Measurements from ENCODE around the gene BCL6. TPM values are rescaled to one million over a fixed set of nuclear protein-coding genes. Genes with fewer than 3 reads are reported as not detected.

The BCL6 gene
- total RNA-seq, 1 experiment from 2014 or later = 10.2 TPM

DNA sequence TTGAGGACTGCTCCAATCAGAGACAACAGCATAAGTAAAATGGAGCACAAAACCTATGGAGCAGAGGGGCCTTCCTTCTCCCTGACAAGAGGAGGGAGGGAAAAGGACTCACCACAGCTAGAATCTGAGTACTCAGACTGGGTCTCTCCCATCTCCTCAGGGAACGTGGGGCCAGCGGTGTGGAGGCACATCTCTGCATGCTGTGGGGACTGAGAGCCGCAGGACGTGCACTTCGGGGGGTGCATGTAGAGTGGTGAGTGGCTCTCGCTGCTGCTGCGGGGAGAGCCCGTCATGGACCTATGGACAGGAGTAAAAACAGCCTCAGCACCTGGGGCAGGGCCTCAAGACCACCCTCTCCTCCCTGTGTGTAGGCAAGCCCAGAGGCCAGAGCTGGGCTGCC is 17.0 kb downstream of the BCL6 start:
- no peak for ATAC-seq
- CTCF ChIA-PET = interaction anchor here (1.1 to 1.2 kb wide), 2 partner anchors 11 to 12 kb away, joined by 3 to 4 read pairs; no protein-coding TSS in a partner anchor

DNA sequence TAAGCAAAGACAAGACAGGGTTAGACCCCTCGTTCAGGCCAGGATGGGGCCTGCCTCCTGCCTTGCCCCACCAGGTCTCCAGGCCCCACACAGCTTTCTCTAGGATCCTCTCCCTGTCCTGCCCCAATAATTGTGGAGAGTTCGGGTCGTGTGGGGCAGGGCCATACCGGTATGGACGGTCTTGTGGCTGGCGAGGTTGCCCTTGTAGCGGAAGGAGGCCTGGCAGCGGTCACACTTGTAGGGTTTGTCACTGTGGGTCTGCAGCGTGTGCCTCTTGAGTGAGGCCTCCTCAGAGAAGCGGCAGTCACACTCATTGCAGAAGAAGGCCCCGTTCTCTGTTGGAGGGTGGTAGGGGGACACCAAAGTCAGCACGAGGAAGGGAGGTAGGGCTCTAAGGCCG is 18.7 kb downstream of the BCL6 start:
- no peaks in the 10 kb centered on the region for H3K9me3 Mint-ChIP-seq
- H3K36me3 Mint-ChIP-seq = peaks cover 87% of the 10 kb centered on the region
- TF ChIP-seq EMX1 (CRISPR knock-in tag; IDR thresholded peaks at IDR 0.05) (no peak), E2F1 (CRISPR knock-in tag; IDR thresholded peaks at IDR 0.05) (no peak), GABPB1 (CRISPR knock-in tag; IDR thresholded peaks at IDR 0.05) (no peak), TP53 (CRISPR knock-in tag; IDR thresholded peaks at IDR 0.05) (no peak)
- ATAC-seq (no peak), DNase-seq (ENCODE audit: low spot score) (no peak)
- H3K27me3 Mint-ChIP-seq (ENCODE audit: low read depth) = no peaks in the 10 kb centered on the region
- POLR2A ChIA-PET = interaction anchor here (1.2 kb wide), 1 partner anchor 11 kb away, joined by 6 read pairs; no protein-coding TSS in a partner anchor
- no peak overlapping the region for H3K27ac Mint-ChIP-seq
- CTCF ChIA-PET = interaction anchor here (1.2 kb wide), 1 partner anchor 561 kb away, joined by 3 read pairs; no protein-coding TSS in a partner anchor
- H3K4me1 Mint-ChIP-seq = peaks cover 12% of the 10 kb centered on the region
- no peak overlapping the region for H3K4me3 Mint-ChIP-seq

More for the DNA sequence above, 17.0 kb downstream of the BCL6 start:
- H3K4me3 Mint-ChIP-seq = no peak overlapping the region
- H3K27me3 Mint-ChIP-seq (ENCODE audit: low read depth) = no peaks in the 10 kb centered on the region
- POLR2A ChIA-PET = no interaction called here
- no peak for DNase-seq (ENCODE audit: low spot score)
- H3K27ac Mint-ChIP-seq = no peak overlapping the region
- no peaks in the 10 kb centered on the region for H3K9me3 Mint-ChIP-seq
- H3K36me3 Mint-ChIP-seq = peaks cover 80% of the 10 kb centered on the region
- no peak for TF ChIP-seq STAT6 (CRISPR knock-in tag; conservative IDR thresholded peaks at IDR 0.05; ENCODE audit: low read depth)
- no peak for TF ChIP-seq ZMAT4 (CRISPR knock-in tag; IDR thresholded peaks at IDR 0.05)
- TF ChIP-seq PRRX2 (CRISPR knock-in tag; IDR thresholded peaks at IDR 0.05) = no peak
- no peaks in the 10 kb centered on the region for H3K4me1 Mint-ChIP-seq

- TF ChIP-seq E2F4 (CRISPR knock-in tag; IDR thresholded peaks at IDR 0.05; ENCODE audit: borderline replicate concordance, low read depth) (no peak), ETV6 (CRISPR knock-in tag; IDR thresholded peaks at IDR 0.05) (no peak), RORB (CRISPR knock-in tag; IDR thresholded peaks at IDR 0.05) (no peak), ZMAT4 (CRISPR knock-in tag; IDR thresholded peaks at IDR 0.05) (no peak), AFF4 (CRISPR knock-in tag; IDR thresholded peaks at IDR 0.05; ENCODE audit: borderline replicate concordance) (no peak)
- CTCF ChIA-PET = no interaction called here
- DNase-seq (ENCODE audit: low spot score) (no peak), ATAC-seq (no peak)
- Mint-ChIP-seq H3K4me3 (no peak overlapping the region), H3K4me1 (peaks cover 12% of the 10 kb centered on the region), H3K9me3 (no peaks in the 10 kb centered on the region), H3K27me3 (ENCODE audit: low read depth) (no peaks in the 10 kb centered on the region), H3K36me3 (peaks cover 86% of the 10 kb centered on the region), H3K27ac (no peak overlapping the region)
- POLR2A ChIA-PET = interaction anchor here (1.2 kb wide), 1 partner anchor 11 kb away, joined by 6 read pairs; no protein-coding TSS in a partner anchor
Measured at GRCh38 chr3:187725653-187726370, 19.5 kb downstream of the BCL6 start.

Data from WTC11 (cell line).